ENCODE measurements around the gene MUC5AC. TPM values are rescaled to one million over a fixed set of nuclear protein-coding genes. Genes with fewer than 3 reads are reported as not detected.

MUC5AC gene
- total and polyA plus RNA-seq, 2 of the 13 experiments (the other 11 are each of a cell fraction or from before 2014, with no cell fraction given) = under 0.01 TPM; not detected in 1

DNA sequence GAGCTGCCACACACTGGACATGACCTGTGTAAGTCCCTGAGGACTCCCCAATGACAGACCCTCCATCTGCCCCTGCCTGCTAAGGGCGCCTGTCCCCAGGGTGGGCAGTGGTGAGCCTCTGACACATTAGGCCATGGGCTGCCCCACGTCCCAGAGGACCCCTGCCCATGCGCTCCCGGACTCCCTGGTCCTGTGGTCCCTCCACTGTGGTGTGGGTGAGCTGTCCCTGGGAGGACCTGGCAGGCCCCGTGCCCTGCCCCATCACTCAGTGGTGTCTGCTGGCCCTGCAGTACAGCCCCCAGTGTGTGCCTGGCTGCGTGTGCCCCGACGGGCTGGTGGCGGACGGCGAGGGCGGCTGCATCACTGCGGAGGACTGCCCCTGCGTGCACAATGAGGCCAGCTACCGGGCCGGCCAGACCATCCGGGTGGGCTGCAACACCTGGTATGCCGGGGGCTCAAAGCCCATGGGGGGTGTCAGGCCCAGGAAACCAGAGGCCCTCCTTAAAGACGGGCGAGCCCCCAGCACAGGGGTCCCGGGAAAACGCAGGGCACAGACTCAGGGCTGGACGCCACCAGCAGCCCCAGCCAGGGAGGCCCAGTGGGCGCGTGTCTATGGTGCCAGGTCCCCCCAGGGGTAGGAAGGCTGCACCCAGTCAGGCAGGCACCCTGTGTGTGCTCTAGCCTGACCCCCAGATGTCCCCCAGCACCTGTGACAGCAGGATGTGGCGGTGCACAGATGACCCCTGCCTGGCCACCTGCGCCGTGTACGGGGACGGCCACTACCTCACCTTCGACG lies 18.7 kb downstream of the MUC5AC start (continued):
- no peak for TF ChIP-seq MAFF (IDR thresholded peaks at IDR 0.05; ENCODE audit: low read depth, low read length)
- TF ChIP-seq STAG1 (CRISPR knock-in tag; IDR thresholded peaks at IDR 0.05) = no peak
- TF ChIP-seq CEBPB (IDR thresholded peaks at IDR 0.05; ENCODE audit: borderline replicate concordance, low read depth, low read length) = no peak
- TF ChIP-seq, protein P1, sequence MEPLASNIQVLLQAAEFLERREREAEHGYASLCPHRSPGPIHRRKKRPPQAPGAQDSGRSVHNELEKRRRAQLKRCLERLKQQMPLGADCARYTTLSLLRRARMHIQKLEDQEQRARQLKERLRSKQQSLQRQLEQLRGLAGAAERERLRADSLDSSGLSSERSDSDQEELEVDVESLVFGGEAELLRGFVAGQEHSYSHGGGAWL (CRISPR knock-in tag; IDR thresholded peaks at IDR 0.05) = no peak
- no peak for TF ChIP-seq BRD4 (CRISPR knock-in tag; IDR thresholded peaks at IDR 0.05)
- no peak for TF ChIP-seq ZNF792 (CRISPR knock-in tag; IDR thresholded peaks at IDR 0.05)

DNA sequence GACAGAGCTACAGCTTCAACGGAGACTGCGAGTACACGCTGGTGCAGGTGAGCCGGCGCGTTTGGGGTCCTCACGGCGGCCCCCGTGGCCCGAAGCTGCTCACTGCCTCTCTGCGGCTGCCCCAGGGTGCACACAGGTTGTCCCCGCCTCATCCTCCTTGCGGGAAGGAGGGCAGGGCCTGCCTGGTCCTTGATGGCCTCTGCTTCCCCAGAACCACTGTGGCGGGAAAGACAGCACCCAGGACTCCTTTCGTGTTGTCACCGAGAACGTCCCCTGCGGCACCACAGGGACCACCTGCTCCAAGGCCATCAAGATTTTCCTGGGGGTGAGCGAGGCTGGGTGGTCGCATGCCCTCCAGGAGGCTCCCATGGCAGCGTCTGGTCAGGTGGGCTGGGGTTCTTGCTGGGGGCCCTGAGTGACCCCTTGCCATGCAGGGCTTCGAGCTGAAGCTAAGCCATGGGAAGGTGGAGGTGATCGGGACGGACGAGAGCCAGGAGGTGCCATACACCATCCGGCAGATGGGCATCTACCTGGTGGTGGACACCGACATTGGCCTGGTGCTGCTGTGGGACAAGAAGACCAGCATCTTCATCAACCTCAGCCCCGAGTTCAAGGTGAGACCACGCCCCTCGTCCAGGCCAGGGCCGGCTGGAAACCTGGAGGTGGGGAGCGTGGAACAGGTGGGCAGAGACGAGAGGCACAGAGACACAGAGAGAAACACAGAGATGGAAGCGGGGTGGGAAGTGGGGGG lies 19.4 kb downstream of the MUC5AC start:
- in situ Hi-C loops (cut with HindIII; ENCODE audit: extremely low pct_ligation_motif_present, low pct_unique_long_range_greater_than_20kb) (no loop called here), intact Hi-C loops (cut with micrococcal nuclease; ENCODE audit: unreplicated experiment) (no loop called here)
- Histone ChIP-seq H4K20me1 (ENCODE audit: insufficient read depth, low read length) (no peaks in the 10 kb centered on the region), H3K36me3 (replicated peaks in 1 of 2; ENCODE audit: control insufficient read depth in 1 of 2, insufficient read depth in 2 of 2, low read length in 2 of 2) (no peaks in the 10 kb centered on the region), H2AFZ (ENCODE audit: low read length) (no peak overlapping the region), H3K4me1 (ENCODE audit: insufficient read depth, low read length) (no peaks in the 10 kb centered on the region), H3K27me3 (ENCODE audit: control insufficient read depth in 1 of 2, insufficient read depth in 2 of 2, low read length in 2 of 2) (peaks cover 3 to 35% of the 10 kb centered on the region in 2 experiments; a peak in 4 of 5 replicates), H3K79me2 (ENCODE audit: insufficient read depth, low read length) (no peaks in the 10 kb centered on the region), H3K4me2 (ENCODE audit: low read depth, low read length) (no peak overlapping the region), H3K27ac (ENCODE audit: extremely low read length, insufficient read depth, low read length) (no peak overlapping the region), H3K9me3 (ENCODE audit: low read length) (no peaks in the 10 kb centered on the region), H3K4me3 (replicated peaks in 1 of 3; ENCODE audit: insufficient read depth in 1 of 3, low read depth in 2 of 3, low read length in 3 of 3) (no peak overlapping the region), H3K9ac (ENCODE audit: insufficient read depth, low read depth, low read length) (no peak overlapping the region)
- POLR2A ChIA-PET = no interaction called here
- ATAC-seq (no peak), DNase-seq (ENCODE audit: low spot score) (no peak), FAIRE-seq (no peak)
- BruUV-seq (replicated peaks) = no TSS peak
- whole genome bisulfite sequencing (ENCODE audit: low lambda C conversion rate) = 12% methylated on average over 11 of the region's 34 CpGs
- CTCF ChIA-PET (ENCODE audit: low intra/inter-chr PET ratio, low total read pairs) = no interaction called here
- TF ChIP-seq, protein P2, sequence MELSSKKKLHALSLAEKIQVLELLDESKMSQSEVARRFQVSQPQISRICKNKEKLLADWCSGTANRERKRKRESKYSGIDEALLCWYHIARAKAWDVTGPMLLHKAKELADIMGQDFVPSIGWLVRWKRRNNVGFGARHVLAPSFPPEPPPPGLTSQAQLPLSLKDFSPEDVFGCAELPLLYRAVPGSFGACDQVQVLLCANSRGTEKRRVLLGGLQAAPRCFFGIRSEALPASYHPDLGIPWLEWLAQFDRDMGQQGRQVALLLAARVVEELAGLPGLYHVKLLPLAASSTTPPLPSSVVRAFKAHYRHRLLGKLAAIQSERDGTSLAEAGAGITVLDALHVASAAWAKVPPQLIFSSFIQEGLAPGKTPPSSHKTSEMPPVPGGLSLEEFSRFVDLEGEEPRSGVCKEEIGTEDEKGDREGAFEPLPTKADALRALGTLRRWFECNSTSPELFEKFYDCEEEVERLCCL (CRISPR knock-in tag; IDR thresholded peaks at IDR 0.05; ENCODE audit: borderline replicate concordance) = no peak
- TF ChIP-seq FOXJ3 (CRISPR knock-in tag; IDR thresholded peaks at IDR 0.05; ENCODE audit: borderline replicate concordance) = no peak
- TF ChIP-seq ZNF501 (CRISPR knock-in tag; IDR thresholded peaks at IDR 0.05) = no peak
- no peak for TF ChIP-seq PTBP1 (IDR thresholded peaks at IDR 0.05; ENCODE audit: low read depth, low read length, poor library complexity, severe bottlenecking)
- TF ChIP-seq, protein P3, sequence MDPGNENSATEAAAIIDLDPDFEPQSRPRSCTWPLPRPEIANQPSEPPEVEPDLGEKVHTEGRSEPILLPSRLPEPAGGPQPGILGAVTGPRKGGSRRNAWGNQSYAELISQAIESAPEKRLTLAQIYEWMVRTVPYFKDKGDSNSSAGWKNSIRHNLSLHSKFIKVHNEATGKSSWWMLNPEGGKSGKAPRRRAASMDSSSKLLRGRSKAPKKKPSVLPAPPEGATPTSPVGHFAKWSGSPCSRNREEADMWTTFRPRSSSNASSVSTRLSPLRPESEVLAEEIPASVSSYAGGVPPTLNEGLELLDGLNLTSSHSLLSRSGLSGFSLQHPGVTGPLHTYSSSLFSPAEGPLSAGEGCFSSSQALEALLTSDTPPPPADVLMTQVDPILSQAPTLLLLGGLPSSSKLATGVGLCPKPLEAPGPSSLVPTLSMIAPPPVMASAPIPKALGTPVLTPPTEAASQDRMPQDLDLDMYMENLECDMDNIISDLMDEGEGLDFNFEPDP (CRISPR knock-in tag; conservative IDR thresholded peaks at IDR 0.05) = no peak
- TF ChIP-seq CBX5 (CRISPR knock-in tag; IDR thresholded peaks at IDR 0.05; ENCODE audit: borderline replicate concordance) = no peak
- no peak for TF ChIP-seq NCOR1 (IDR thresholded peaks at IDR 0.05; ENCODE audit: borderline replicate concordance, low read length)
- TF ChIP-seq JUNB (CRISPR knock-in tag; IDR thresholded peaks at IDR 0.05; ENCODE audit: borderline replicate concordance) = no peak
- TF ChIP-seq MED1 (CRISPR knock-in tag; IDR thresholded peaks at IDR 0.05) = no peak
- no peak for TF ChIP-seq MZF1 (CRISPR knock-in tag; IDR thresholded peaks at IDR 0.05; ENCODE audit: borderline replicate concordance)
- no peak for TF ChIP-seq ZFP36L2 (CRISPR knock-in tag; IDR thresholded peaks at IDR 0.05)
- no peak for TF ChIP-seq ZNF564 (CRISPR knock-in tag; IDR thresholded peaks at IDR 0.05)

Data from HepG2 (cell line).